NCI-H2196 treated with DMSO at 0.1 percent for 48 hours (cell line): ENCODE data around the gene MYLK2.
A peak's percentile ranks its signal among the peaks of the same experiment; 100 is the strongest.
"Not testable (repeated sequence)": the region's sequence is repeated elsewhere in the genome, so short reads cannot be mapped to it uniquely, and the experiment has no call there.

Source experiments
- DNase-seq: peaks from one replicate; lab custom pipeline; 2025; ENCODE audit not compliant: unreplicated experiment; lab: John Stamatoyannopoulos, UW

MYLK2 gene

DNA sequence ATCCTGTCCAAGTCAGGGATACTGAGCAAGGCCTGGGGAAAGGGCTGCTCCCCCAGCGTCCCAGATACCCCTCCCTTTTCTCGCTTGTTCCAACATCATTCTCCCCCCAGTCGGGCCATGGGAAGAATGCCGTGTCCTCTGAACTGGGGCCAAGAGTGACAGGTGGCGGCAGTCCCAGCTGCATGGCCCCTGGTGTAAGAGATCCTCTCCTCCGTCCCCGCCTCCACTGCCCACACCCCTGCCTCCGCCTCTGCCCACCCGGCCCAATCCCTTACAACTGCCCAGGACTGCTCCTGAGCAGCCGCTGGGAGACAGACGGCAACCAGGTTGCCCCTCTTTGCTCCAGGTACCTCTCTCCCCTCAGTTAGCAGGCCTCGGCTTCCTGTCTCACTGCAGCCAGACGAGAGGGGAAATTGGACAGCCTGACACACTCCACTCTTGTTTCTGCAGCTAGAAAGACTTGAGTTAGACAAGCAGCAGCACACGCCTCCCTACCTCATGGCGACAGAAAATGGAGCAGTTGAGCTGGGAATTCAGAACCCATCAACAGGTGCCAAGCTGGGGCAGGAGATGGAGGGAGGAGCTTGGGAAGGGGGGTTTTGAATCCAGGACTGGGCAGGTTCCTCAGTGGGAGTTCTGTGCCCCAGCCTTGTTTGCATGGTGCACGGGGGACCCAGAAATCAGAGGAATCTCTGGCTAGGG is at the start of gene MYLK2:
Gene MYLK2, plus strand, starts transcription at position 274 of the 702 bp plus-strand sequence. Its CDS starts 225 bp downstream, at position 499.
- peak; percentile 18 for DNase-seq

GRCh38 chr20:31769681-31770080 is 49.5 kb upstream of the MYLK2 start:
- no peak for DNase-seq

GRCh38 chr20:31770243-31770642 is 48.9 kb upstream of the MYLK2 start:
- no peak for DNase-seq

- no peak for DNase-seq
These were observed 44.7 kb upstream of the MYLK2 start for GRCh38 chr20:31774408-31774807.

DNA sequence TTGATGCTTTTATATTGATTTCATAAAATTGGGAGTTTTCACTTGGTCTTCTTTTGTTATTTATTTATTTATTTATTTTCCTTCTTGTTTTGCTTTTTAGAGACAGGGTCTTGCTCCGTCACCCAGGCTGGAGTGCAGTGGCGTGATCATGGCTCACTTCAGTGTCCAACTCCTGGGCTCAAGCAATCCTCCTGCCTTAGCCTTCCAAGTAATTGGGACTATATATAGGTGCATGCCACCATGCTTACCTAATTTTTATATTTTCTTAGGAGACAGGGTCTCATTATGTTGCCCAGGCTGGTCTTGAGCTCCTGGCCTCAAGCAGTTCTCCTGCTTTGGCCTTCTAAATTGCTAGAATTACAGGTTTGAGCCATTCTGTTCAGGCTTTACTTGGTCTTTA is 38.3 kb upstream of the MYLK2 start:
- no peak for DNase-seq

DNA sequence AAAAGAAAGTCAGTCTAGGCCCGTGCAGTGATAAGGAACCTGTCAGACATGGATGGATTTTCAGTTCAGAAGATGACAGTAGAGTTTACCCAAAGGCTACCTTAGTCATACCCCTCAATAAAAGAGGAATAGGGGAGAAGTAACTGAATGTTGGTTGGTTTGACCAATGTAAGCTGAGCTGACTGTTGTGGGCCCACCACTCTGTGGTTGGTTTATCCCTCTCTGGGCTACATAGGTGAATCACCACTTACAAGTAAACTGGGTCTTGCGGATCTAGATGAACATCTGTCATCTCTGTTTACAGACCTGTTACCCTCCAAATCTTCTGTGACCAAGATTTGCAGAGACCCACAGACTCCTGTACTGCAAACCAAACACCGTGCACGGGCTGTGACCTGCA is 37.2 kb upstream of the MYLK2 start:
- DNase-seq: no peak

GRCh38 chr20:31784354-31785044 is 34.7 kb upstream of the MYLK2 start:
- DNase-seq: no peak

- DNase-seq: no peak
These were observed 34.1 kb upstream of the MYLK2 start for GRCh38 chr20:31785089-31785488.

DNA sequence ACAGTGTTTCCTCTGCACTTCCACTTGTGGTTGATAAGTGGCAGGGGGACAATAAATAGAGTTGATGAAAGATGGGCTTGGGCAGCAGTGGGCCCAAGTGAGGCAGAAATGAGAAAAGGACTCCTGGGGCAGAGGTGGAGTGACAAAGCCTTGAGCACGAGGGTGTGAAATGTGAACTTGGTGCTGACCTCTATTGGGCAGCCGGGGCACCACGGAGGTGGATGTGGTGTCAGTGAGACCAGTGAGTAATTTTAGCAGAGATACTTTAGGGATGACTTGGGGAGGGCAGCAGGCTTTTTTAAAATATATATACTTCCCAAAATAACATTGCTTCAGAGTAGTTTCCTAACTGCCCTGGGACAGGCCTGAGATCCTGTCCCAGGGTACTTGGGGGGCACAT is 30.6 kb upstream of the MYLK2 start:
- DNase-seq: no peak

DNA sequence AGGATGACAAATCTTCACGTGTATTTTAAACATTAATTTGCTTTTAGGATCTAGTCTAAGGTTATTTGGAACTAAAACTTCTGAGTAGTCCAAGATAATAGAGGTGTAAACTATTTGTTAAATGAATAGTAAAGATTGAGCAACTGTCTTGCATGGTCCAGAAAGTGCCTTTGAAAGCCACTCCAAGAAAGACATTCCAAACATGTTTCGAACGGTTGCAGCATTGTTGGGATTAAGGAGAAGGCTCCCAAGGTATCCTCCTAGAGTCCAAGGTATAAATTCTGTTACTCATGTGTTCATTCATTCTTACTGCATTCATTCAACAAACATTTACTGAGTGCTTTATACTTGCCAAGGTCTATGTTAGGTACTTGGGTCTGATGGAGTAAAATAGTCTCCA is 28.8 kb upstream of the MYLK2 start:
- no peak for DNase-seq

DNA sequence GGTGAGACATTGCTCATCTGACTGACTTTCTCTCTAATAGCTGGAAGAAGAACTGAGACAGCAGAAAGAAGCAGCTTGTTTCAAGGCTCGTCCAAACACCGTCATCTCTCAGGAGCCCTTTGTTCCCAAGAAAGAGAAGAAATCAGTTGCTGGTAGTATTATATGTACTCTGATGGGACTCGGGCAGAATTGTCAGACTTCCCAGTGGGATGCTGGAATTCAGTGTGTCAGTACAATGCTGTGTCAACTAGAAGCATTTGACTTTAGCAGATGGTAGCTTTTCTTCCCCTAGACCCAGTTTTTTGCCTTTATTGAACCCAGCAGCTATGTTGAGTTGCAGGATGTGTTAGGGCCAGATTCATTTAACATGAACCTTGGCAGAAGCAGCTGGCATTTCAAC is 21.8 kb upstream of the MYLK2 start:
- DNase-seq: no peak

- no peak for DNase-seq
These were observed 17.6 kb upstream of the MYLK2 start for GRCh38 chr20:31801508-31801907.

- no peak for DNase-seq
These were observed 15.4 kb upstream of the MYLK2 start for GRCh38 chr20:31803552-31804291.

DNA sequence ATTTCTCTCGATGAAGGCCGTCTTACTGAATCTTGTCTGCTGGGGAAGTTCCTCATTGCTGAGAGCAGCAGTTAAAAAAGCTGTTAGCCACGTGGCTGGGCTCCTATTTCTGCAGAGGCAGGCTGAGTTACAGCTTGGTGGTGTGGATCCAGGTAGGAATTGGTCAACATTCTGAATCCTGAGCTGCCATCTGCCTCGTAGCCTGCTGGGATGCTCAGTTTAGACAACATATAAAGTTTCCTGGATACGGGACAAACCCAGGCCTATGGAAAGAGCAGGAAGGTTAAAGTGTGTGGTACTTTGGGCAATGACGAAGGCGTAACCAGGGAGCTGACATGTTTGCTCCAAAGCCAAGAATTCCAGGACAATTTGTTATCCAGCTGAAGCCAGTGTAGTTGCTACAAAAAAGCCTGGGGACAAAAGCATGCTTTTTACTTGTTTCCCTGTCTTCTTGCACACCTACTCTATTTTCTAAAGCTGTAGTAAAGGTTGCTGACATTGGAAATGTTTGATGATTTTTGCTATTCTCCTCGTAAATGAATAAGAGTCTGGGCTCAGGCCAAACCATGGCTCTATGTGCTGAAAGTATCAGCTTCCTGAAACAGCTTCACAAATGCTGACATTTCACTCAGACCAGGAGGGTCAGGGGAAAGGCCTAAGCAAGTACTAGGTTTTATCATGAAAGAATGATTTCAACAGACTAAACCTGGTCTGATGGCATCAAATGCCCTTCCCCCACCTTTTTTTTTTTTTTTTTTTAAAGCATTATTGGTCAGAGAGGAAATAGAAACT is 12.4 kb upstream of the MYLK2 start:
- no peak for DNase-seq

DNA sequence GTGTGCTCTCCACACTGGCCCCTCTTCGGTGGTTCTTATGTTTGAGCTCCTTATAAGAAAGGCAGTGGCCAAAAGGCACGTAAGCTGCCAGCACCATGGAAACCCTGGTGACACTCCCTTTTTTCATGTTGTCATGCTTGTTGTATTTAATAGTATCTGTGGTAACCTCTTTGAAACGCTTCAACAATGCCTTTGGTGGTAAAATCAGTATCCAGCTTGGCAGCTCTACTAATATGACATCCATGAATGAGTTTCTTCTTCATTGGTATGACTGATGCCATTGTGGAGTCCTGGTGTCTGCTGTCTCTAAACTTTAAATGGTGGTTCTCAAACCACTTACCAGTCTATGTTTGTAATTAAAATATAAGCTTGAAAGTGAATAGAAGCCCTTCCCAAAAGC is 10.7 kb upstream of the MYLK2 start:
- no peak for DNase-seq

DNA sequence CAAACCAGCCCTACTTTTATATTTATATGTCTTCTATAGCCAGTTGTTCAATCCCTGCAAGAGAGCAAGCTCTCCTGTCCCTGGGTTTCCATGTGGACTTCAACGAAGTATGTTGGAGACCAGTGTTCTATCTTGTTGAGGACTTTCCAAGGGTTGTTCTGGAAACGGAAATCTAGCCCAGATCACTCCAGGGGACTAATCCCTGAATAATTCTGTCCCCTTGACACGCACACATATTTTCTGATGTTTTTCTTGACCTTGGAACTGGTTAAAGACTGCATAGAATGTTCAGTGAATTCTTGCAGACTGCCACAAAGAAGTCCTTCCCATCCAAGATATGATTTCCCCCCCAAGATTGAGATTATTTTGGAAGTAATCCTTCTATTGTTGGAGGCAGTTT is 9.5 kb upstream of the MYLK2 start:
- no peak for DNase-seq

GRCh38 chr20:31811198-31811597 is 8.0 kb upstream of the MYLK2 start:
- DNase-seq: no peak

DNA sequence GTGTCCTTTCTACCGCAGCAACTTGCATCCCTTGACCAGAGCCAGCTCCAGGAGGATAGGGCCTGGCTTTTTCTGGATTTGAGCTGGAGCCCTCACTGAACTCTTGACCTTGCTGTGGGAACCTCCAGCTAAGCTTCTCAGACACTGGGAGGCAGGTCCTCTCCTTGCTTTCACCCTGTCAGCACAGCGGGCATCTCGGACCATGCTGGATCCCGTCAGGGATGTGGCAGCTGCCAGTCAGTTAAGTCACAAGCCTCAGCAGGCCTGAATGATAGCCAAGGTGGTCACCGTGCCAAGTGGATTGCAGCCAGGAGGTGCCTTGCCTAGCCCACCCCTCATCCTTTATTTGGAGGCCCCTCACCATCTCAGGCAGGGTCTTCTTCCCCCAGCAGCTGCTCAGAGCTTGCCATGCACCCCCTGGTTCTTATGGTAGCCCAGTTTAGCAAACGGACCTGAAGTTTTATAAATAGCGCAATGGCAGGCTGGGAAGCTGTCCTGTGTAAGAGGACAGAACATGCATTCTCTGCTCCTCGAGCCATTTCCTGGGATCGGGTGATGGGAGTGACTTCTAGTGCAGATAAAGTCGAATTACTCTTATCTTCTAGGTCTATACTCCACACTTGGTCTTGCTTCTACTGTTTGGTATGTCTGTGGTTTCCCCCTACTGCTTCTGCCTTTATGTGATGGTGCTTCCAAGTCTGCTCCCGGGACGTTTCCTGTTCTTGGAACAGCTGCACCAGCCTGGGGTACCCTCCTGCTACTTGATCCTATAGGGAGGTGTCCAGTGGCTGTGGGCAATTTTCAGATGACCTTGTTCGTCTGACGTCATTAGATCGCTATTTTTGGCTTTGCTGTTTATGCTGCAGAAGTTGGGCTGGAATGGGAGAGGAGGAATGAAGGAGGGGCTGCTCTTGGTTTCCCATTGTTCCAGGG is 7.1 kb upstream of the MYLK2 start:
- no peak for DNase-seq

- DNase-seq: no peak
These were observed 5.5 kb upstream of the MYLK2 start for GRCh38 chr20:31813611-31814010.

DNA sequence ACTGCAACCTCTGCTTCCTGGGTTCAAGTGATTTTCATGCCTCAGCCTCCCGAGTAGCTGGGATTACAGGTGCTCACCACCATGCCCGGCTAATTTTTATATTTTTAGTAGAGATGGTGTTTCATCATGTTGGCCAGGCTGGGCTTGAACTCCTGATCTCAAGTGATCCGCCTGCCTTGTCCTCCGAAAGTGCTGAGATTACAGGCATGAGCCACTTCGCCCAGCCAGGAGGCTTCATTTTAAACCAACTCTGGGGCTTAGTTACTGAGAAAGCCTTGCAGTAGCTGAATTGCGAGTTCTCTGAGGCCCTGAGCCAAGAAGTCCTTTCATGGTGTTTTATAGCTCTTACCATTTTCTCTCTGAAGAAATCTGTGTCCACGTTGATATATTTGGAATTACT is 5.0 kb upstream of the MYLK2 start:
- not testable (repeated sequence) for DNase-seq
